HCEC 1CT (cell line): ENCODE results near the gene VEPH1.

Source experiments
- DNase-seq: peaks from one replicate; pipeline ENCODE4 v3.0.0-alpha.2; 2017

Gene VEPH1

DNA sequence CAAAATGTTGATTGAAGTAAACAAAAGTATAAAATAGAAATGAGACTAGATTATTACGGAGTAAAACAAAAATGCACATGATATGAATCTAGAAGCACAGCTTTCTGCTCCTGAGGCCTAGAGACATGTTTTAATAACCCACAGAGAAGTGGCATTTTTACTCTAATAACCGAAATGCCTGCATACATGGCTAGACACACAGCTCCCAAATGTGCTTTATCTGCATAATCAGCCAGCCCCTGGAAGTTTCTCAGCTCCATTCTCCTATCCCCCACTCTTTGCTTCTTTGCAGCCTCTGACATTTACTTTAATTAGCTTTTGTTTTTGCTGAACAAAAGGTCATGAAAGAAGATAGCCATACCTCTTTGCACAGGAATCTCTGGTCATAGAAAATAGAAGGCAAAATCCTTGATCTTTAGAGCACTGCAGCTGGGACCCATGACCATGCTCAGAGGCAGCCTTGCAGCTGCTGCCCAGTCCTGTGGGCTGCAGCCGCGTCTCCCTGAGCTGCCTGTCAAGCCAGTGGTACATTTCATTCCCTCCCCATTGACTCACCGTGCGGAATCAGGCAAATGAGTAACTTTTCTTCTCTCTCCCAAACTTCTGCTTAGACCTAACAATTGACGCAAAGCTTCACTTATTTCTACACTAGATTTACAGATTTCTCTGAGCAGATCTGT is at the start of gene VEPH1:
Gene VEPH1 (minus strand): TSS at position 501 of the 680 bp plus-strand sequence. CDS start 8,067 bp downstream, outside the sequence.
- peak; percentile 86 for DNase-seq

GRCh38 chr3:157551961-157552360 is 48.7 kb upstream of the VEPH1 start:
- no peak for DNase-seq

- no peak for DNase-seq
Measured at GRCh38 chr3:157549498-157549897, 46.3 kb upstream of the VEPH1 start.

GRCh38 chr3:157544501-157545130 is 41.4 kb upstream of the VEPH1 start:
- DNase-seq = peak; percentile 81

DNA sequence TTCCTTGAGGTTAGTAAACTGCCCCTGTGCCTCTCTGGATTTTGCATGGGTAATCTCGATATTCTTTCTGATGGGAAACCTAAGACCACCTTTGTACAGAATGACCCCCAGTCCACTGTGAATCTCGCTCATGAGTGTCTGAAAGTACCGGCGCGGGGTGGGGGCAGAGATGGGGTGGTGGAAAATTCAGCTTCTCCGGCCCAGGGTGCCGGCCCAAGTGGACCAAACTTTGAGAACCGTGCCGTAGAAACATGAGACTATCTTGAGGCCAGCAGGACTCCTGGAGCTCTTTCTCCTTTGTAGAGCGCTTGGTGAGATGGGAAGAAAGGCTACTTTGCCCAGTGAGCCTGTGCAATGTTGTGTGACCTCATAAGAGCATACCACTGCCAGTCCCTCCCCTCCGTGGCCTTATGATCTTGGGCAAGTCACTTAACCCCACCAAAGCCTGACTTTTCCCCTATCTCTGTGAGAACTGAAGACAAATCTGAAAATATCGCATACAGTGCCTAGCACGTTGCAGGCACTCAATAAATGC is 40.4 kb upstream of the VEPH1 start:
- DNase-seq = no peak

DNA sequence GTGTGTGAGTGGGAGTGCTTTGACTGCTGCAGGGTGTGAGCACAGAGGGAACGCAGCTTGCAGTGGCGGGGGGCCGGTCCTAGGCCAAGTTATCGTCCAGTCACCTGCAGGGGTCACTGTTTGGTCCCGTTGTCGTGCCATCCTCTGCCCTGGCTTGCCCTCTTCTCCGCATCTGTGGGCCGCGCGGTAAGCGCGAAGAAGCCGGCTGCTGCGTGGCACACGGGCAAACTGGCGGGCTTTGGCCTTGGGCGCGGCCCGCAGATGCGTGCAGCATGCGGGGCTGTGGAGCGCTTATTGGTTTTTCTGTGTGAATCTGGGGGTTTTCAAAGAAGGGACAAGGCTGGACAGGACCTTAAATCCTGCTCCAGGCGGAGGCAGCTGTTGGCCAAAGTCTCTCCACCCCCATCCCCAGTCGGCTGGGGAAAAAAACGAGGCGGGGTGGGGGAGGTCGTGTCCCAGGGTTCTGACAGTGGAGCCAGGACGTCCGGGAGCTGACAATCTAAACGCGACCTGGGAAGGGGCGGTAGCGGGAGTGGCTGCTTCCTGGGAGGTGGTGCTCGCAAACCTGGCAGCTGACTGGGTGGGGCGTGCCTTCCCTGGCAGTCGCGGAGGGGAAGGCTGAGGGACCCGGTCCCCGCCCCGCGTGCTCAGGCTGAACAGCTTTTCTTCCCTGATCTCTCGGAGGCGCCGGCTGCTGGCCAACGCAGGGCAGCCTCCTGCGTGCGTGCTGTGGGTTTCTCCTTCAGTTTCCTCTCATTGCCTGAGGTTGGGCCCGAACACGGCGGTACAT is 39.7 kb upstream of the VEPH1 start:
- DNase-seq = peak; percentile 78

DNA sequence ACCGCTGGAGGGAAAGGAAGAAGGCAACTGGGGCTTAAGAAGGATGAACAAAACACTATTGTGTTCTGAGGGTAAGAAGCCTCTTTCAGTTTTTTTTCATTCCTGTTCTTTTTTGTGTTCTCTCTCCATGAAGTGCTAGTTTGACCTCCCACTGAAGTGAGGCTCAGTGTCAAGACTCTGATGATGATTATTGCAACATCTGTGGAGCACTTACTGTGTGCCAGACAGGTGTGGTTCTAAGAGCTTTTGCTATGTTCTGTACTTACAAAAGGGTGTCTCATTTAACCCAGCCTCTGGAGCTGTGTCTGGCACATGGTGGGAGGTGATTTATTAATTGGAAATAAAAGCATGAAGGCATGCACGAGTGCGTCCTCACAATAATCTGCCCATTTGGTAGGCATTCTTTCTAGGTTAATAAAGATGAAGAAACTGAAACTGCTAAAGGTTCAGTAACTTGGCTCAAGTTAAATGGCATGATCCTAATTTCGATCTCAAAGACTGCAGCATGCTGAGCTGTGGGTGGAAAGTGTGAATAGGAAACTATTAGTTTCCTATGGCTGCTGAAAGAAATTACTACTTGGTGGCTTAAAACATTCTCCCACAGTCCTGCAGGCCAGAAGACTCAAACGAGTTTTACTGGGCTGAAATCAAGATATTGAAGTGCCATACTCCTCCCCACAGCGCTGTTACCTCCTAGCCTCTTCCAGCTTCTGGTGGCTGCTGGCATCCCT is 38.5 kb upstream of the VEPH1 start:
- DNase-seq = no peak

- no peak for DNase-seq
Measured at GRCh38 chr3:157540656-157541055, 37.4 kb upstream of the VEPH1 start.

DNA sequence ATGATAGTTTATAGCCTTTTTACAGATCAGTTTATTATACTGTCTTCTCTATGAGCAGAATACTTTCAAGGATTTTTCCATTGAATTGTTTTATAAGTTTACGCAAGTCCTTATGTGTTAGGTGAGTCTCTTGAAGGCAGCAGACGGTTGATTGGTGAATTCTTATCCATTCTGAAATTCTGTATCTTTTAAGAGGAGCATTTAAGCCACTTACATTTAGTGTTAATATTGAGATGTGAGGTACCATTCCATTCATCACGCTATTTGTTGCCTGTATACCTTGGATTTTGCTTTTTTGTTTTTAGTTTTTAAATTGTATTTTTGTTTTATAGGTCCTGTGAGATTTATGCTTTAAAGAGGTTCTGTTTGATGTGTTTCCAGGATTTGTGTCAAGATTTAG is 32.5 kb upstream of the VEPH1 start:
- no peak for DNase-seq

DNA sequence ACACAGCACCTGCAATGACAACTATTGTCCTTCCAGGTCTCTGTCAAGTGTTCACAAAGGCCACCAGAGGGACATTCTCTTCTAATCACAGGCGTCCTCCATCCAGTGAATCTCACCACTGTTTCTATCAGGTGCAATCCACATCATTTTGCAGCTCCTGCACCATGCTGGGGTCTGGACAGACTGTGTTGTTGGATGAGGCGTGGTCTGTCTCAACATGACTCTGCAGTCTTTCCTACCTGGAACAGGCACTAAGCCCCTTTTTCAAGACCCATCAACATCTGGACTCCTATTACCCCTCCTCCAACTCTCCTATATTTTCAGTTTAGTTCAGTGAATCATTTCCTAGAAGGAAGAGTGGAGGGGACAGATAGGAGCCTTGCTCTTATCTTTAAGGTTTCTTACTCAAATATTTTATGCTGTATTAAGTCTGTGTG is 31.5 kb upstream of the VEPH1 start:
- no peak for DNase-seq

- DNase-seq = peak; percentile 94
Measured at GRCh38 chr3:157533298-157534070, 30.3 kb upstream of the VEPH1 start.

- DNase-seq = peak; percentile 90
Measured at GRCh38 chr3:157532529-157533297, 29.5 kb upstream of the VEPH1 start.

GRCh38 chr3:157531771-157532170 is 28.6 kb upstream of the VEPH1 start:
- DNase-seq = no peak

DNA sequence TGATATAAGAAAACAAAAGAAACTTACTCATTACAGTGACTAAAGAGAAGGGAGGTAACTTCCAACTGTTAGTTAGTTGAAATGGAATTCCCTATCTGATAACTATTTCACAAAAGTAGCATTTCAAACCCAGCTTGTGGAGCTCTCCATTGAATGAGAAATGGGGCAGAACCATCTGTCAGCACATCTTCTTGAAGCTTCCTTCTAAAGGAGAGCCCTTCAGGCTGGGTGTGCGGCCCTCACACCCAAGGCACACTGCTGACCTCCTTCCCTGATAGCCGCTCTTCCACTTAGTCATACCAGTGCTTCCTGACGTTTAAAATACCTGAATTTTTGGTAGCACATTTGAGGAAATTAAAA is 28.1 kb upstream of the VEPH1 start:
- peak; percentile 26 for DNase-seq

- peak; percentile 32 for DNase-seq
Measured at GRCh38 chr3:157530637-157531300, 27.6 kb upstream of the VEPH1 start.

- DNase-seq = no peak
Measured at GRCh38 chr3:157529751-157530150, 26.5 kb upstream of the VEPH1 start.

- DNase-seq = no peak
Measured at GRCh38 chr3:157529085-157529484, 25.9 kb upstream of the VEPH1 start.

DNA sequence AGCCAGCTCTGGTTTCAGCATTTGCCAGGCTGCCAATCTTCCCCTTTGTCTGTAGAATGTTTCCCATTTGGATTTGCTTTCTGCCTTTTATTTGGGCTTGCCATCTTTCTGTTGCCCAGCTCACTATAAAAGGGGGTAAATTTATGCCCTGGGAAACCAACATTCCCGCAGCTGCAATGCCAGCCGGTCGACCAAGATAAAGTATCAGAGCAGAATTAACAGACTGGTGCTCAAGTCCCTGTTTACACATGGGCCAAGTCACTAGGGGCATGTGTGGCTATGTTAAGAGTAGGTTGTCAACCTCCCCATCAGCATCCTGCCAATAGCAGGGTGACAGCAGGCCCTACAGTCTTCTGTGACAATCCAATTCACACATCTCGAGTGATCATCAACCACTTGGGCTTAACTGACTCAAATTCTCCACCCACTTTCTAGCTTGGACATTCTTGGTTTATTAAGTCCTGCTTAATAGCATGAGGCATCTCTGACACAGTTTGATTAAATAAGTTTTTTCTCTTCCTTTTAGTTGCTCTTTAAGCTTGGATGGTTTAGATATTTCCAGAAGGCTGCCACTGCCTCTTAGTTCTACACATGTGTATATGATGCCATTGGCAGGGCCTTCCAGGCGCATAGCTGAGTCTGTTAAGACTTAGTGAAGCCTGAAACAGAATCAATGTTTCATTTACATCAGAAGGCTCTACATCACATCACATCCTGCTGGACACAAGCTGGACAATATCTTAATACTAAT is 24.1 kb upstream of the VEPH1 start:
- DNase-seq = peak; percentile 53

- peak; percentile 63 for DNase-seq
Measured at GRCh38 chr3:157526036-157526435, 22.8 kb upstream of the VEPH1 start.

DNA sequence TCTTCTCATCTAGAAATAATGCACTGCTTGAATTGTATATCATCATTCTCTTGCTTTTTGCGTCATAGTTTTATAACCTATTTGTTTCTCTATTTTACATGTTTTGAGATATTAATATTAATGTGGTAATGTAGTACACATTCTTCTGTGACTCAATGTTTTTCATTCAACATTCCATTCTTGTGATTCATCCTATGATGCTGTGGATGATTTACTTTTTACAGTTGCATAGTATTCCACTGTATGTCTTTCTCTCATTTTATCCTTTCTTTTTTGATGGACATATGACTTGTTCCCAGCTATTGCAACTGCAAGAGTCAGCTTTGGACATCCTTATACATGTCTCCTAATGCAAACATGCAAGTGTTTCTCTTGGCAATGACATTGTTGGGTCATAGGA is 20.6 kb upstream of the VEPH1 start:
- DNase-seq = peak; percentile 30
